Stomach (tissue), 4 donors: Measurements from ENCODE around the gene ARG2.

Experiments
- CTCF ChIP-seq, 7 experiments: fragments of 450-650 bp in 4 of 7; fragments of 200-600 bp in 3 of 7; sonication (generic) in 3 of 7; IDR thresholded peaks; one replicate each; pipeline ENCODE4 v1.5.1; 2016 to 2019; ENCODE audit warnings: antibody characterized with exemption in 7 of 7, control low read depth in 2 of 7, mild to moderate bottlenecking in 1 of 7
- EP300 ChIP-seq: sonication (generic); formaldehyde crosslinking; IDR thresholded peaks from one replicate; pipeline ENCODE4 v1.6.1; 2017; ENCODE audit warnings: antibody characterized with exemption
- POLR2A ChIP-seq, 4 donors: fragments of 450-650 bp; IDR thresholded peaks; one replicate each; pipeline ENCODE4 v1.6.1; 2016; ENCODE audit warnings: antibody characterized with exemption in 4 of 4, control low read depth in 2 of 4, mild to moderate bottlenecking in 1 of 4, moderate library complexity in 1 of 4
- POLR2AphosphoS5 ChIP-seq, 3 donors: sonication (generic); formaldehyde crosslinking; IDR thresholded peaks; one replicate each; pipeline ENCODE4 v1.6.1; 2016; ENCODE audit warnings: antibody characterized with exemption in 3 of 3

- TF ChIP-seq POLR2A (IDR thresholded peaks at IDR 0.05) (no peak), CTCF (IDR thresholded peaks at IDR 0.05) (no peak), POLR2AphosphoS5 (IDR thresholded peaks at IDR 0.05) (no peak), EP300 (no peak)
Measured at GRCh38 chr14:67581643-67582042, 38.1 kb upstream of the ARG2 start.
